IMR-90 (cell line): ENCODE measurements around the gene CDC42BPA. TPM values are rescaled to one million over a fixed set of nuclear protein-coding genes. Genes with fewer than 3 reads are reported as not detected.

Experiments used
- ATAC-seq: fragments of 200-7000 bp; cut with Tn5 transposase; 2 replicates; pipeline ENCODE4 v1.9.1; 2020; ENCODE audit warnings: low read depth, mild to moderate bottlenecking, moderate library complexity
- BruUV-seq: library from RNA; stranded (reverse); fragments of 400-500 nt; replicated peaks from 2 replicates; lab custom pipeline; 2021; lab: Mats Ljungman, UMichigan
- CTCF ChIA-PET: fragments of 300-600 bp; formaldehyde crosslinking; extraction: SDS; loops from one replicate; lab custom pipeline; 2021; ENCODE audit warnings: antibody characterized with exemption; lab: Yijun Ruan, JAX
- POLR2A ChIA-PET: fragments of 300-600 bp; sonication (Branson Sonifier 250); formaldehyde crosslinking; loops from one replicate; lab custom pipeline; 2022; ENCODE audit warnings: antibody characterized with exemption; ENCODE audit not compliant: unreplicated experiment; lab: Charles Lee
- DNase-seq: peaks from one replicate; pipeline ENCODE4 v3.0.0; 2013
- H2AFZ ChIP-seq: replicated peaks from 2 replicates; pipeline ENCODE3; 2013; ENCODE audit warnings: low read length, mild to moderate bottlenecking; ENCODE audit not compliant: poor library complexity
- H2AK5ac ChIP-seq: 2 replicates; pipeline ENCODE4 v1.6.1; 2013; ENCODE audit warnings: low read depth, low read length, inconsistent platforms
- H2AK9ac ChIP-seq: replicated peaks from 2 replicates; pipeline ENCODE3; 2013; ENCODE audit warnings: mild to moderate bottlenecking, low read depth, low read length, moderate library complexity; ENCODE audit not compliant: poor library complexity
- H2BK120ac ChIP-seq: 2 replicates; pipeline ENCODE4 v1.6.1; 2013; ENCODE audit warnings: low read depth, low read length, inconsistent platforms
- H2BK15ac ChIP-seq: 3 replicates; pipeline ENCODE4 v1.6.1; 2013; ENCODE audit warnings: low read depth, low read length, inconsistent platforms
- H2BK20ac ChIP-seq: 2 replicates; pipeline ENCODE4 v1.6.1; 2013; ENCODE audit warnings: low read depth, mild to moderate bottlenecking, inconsistent platforms, low read length, moderate library complexity
- H2BK5ac ChIP-seq: 2 replicates; pipeline ENCODE4 v1.6.1; 2013; ENCODE audit warnings: mild to moderate bottlenecking, low read depth, low read length, inconsistent platforms; ENCODE audit not compliant: poor library complexity, severe bottlenecking
- H3K14ac ChIP-seq: replicated peaks from 2 replicates; pipeline ENCODE4 v1.6.1; 2013; ENCODE audit warnings: low read depth, low read length, inconsistent platforms
- H3K18ac ChIP-seq: 2 replicates; pipeline ENCODE4 v1.6.1; 2013; ENCODE audit warnings: low read depth, low read length, control low read depth
- H3K23ac ChIP-seq: 2 replicates; pipeline ENCODE4 v1.6.1; 2013; ENCODE audit warnings: low read depth, low read length, inconsistent platforms
- H3K27ac ChIP-seq: 2 replicates; pipeline ENCODE4 v1.5.1; 2013; ENCODE audit warnings: mild to moderate bottlenecking, control low read depth, low read length; ENCODE audit not compliant: insufficient read depth
- H3K27me3 ChIP-seq: 2 replicates; pipeline ENCODE4 v1.6.1; 2013; ENCODE audit warnings: low read length; ENCODE audit not compliant: control insufficient read depth, insufficient read depth
- H3K36me3 ChIP-seq: 2 replicates; pipeline ENCODE4 v1.6.1; 2013; ENCODE audit warnings: low read length, mixed read lengths; ENCODE audit not compliant: control insufficient read depth, insufficient read depth
- H3K4ac ChIP-seq: 2 replicates; pipeline ENCODE4 v1.6.1; 2013; ENCODE audit warnings: low read depth, low read length, inconsistent platforms
- H3K4me1 ChIP-seq: 2 replicates; pipeline ENCODE4 v1.6.1; 2013; ENCODE audit warnings: low read length, mixed read lengths; ENCODE audit not compliant: control insufficient read depth, insufficient read depth
- H3K4me2 ChIP-seq: 2 replicates; pipeline ENCODE4 v1.6.1; 2013; ENCODE audit warnings: low read depth, mild to moderate bottlenecking, control low read depth, low read length, moderate library complexity
- H3K4me3 ChIP-seq: 2 replicates; pipeline ENCODE4 v1.5.1; 2013; ENCODE audit warnings: low read depth, mild to moderate bottlenecking, control low read depth, low read length, moderate library complexity; ENCODE audit not compliant: insufficient read depth
- H3K56ac ChIP-seq: 2 replicates; pipeline ENCODE4 v1.6.1; 2013; ENCODE audit warnings: low read length, inconsistent platforms; ENCODE audit not compliant: insufficient read depth; ENCODE audit errors: extremely low read depth
- H3K79me1 ChIP-seq, 2 experiments: 2 replicates each; pipeline ENCODE4 v1.6.1; 2013; ENCODE audit warnings: low read length in 2 of 2, inconsistent platforms in 1 of 2, low read depth in 1 of 2
- H3K9ac ChIP-seq: 2 replicates; pipeline ENCODE4 v1.6.1; 2013; ENCODE audit warnings: low read depth, low read length, control low read depth
- H3K9me1 ChIP-seq: 2 replicates; pipeline ENCODE4 v1.6.1; 2013; ENCODE audit warnings: low read length, inconsistent platforms; ENCODE audit not compliant: insufficient read depth
- H3K9me3 ChIP-seq: 2 replicates; pipeline ENCODE4 v1.6.1; 2013; ENCODE audit warnings: low read length; ENCODE audit not compliant: control insufficient read depth, insufficient read depth
- H4K20me1 ChIP-seq: 2 replicates; pipeline ENCODE4 v1.6.1; 2013; ENCODE audit warnings: low read length, inconsistent platforms; ENCODE audit not compliant: insufficient read depth
- H4K5ac ChIP-seq: 2 replicates; pipeline ENCODE4 v1.6.1; 2013; ENCODE audit warnings: mild to moderate bottlenecking, low read depth, low read length, control low read depth
- H4K8ac ChIP-seq, 2 experiments: 2 replicates each; pipeline ENCODE4 v1.6.1; 2013; ENCODE audit warnings: low read depth in 2 of 2, low read length in 2 of 2, control low read depth in 1 of 2, inconsistent platforms in 1 of 2
- H4K91ac ChIP-seq: 2 replicates; pipeline ENCODE4 v1.6.1; 2013; ENCODE audit warnings: low read depth, low read length, inconsistent platforms; ENCODE audit not compliant: insufficient read depth
- CEBPB ChIP-seq: IDR thresholded peaks from 2 replicates; pipeline ENCODE4 v1.6.1; 2012; ENCODE audit warnings: low read depth, low read length, improper control_type of control experiment
- CHD1 ChIP-seq: IDR thresholded peaks from 2 replicates; pipeline ENCODE4 v1.6.1; 2012; ENCODE audit warnings: low read depth, low read length, improper control_type of control experiment
- FOS ChIP-seq: fragments of 150-350 bp; IDR thresholded peaks from 2 replicates; pipeline ENCODE4 v1.6.1; 2016; ENCODE audit warnings: low read depth, low read length
- MAZ ChIP-seq: IDR thresholded peaks from 2 replicates; pipeline ENCODE4 v1.6.1; 2012; ENCODE audit warnings: low read depth, mild to moderate bottlenecking, low read length, improper control_type of control experiment, moderate library complexity, borderline replicate concordance
- MXI1 ChIP-seq: IDR thresholded peaks from 2 replicates; pipeline ENCODE4 v1.6.1; 2012; ENCODE audit warnings: low read depth, mild to moderate bottlenecking, low read length, moderate library complexity, borderline replicate concordance
- NFE2L2 ChIP-seq: fragments of 150-350 bp; IDR thresholded peaks from 2 replicates; pipeline ENCODE4 v1.6.1; 2016; ENCODE audit warnings: low read depth, mild to moderate bottlenecking, low read length
- POLR2A ChIP-seq: IDR thresholded peaks from 2 replicates; pipeline ENCODE4 v1.6.1; 2012; ENCODE audit warnings: mild to moderate bottlenecking, low read depth, low read length
- RAD21 ChIP-seq: IDR thresholded peaks from 2 replicates; pipeline ENCODE4 v1.6.1; 2012; ENCODE audit warnings: low read length, improper control_type of control experiment
- RCOR1 ChIP-seq: IDR thresholded peaks from 2 replicates; pipeline ENCODE4 v1.6.1; 2012; ENCODE audit warnings: mild to moderate bottlenecking, low read length, improper control_type of control experiment; ENCODE audit not compliant: insufficient replicate concordance
- RFX5 ChIP-seq: IDR thresholded peaks from 2 replicates; pipeline ENCODE4 v1.8.0; 2012; ENCODE audit warnings: low read depth, mild to moderate bottlenecking, low read length, moderate library complexity
- SMC3 ChIP-seq: fragments of 150-350 bp; IDR thresholded peaks from 2 replicates; pipeline ENCODE4 v1.6.1; 2016; ENCODE audit warnings: low read depth, mild to moderate bottlenecking, antibody characterized with exemption, low read length, moderate library complexity
- WGBS, 2 experiments: methylation state at CpG; one replicate each; pipeline versions ENCODE4 v1.1.5 to v1.1.7; 2013; ENCODE audit warnings: missing lambda C conversion rate in 2 of 2; ENCODE audit not compliant: insufficient read length in 1 of 2; ENCODE audit errors: extremely low coverage in 2 of 2; 5-methylcytosine and 5-hydroxymethylcytosine counted together
- dilution Hi-C: fragments of 300-500 bp; cut with HindIII; formaldehyde crosslinking; loops from one replicate; pipeline ENCODE4 v1.14.3; 2018; ENCODE audit warnings: low sequenced_read_pairs; ENCODE audit not compliant: unreplicated experiment
- in situ Hi-C: fragments of 300-500 bp; cut with MboI; formaldehyde crosslinking; loops from 3 replicates; pipeline ENCODE4 v1.14.3; 2019; ENCODE audit warnings: low sequenced_read_pairs, inconsistent platforms, mixed read lengths
- intact Hi-C: fragments of 100-400 bp; cut with micrococcal nuclease; formaldehyde crosslinking; loops from 2 replicates; pipeline ENCODE4 v1.10.0; 2022
- polyA plus RNA-seq, 3 experiments: library from polyadenylated mRNA; depleted of rRNA; stranded (reverse); fragments of >200 nt; gene quantifications; 2 replicates each; pipeline ENCODE4 v1.2.3, GENCODE V29; 2012; ENCODE audit warnings: low replicate concordance in 1 of 3
- total RNA-seq: library from RNA; depleted of rRNA; stranded (reverse); fragments of >200 nt; gene quantifications from 2 replicates; pipeline ENCODE4 v1.2.3, GENCODE V29; 2012
- TF ChIP-seq, protein P1 (sequence below): fragments of 150-350 bp; IDR thresholded peaks from 2 replicates; pipeline ENCODE4 v1.6.1; 2016; ENCODE audit warnings: low read depth, mild to moderate bottlenecking, low read length, moderate library complexity, borderline replicate concordance
- TF ChIP-seq, protein P2 (sequence below): conservative IDR thresholded peaks from 2 replicates; pipeline ENCODE4 v1.5.1; 2012; ENCODE audit warnings: mild to moderate bottlenecking, low read depth, low read length, improper control_type of control experiment
- TF ChIP-seq, protein P3 (sequence below): fragments of 150-350 bp; IDR thresholded peaks from 2 replicates; pipeline ENCODE4 v1.6.1; 2017; ENCODE audit warnings: mild to moderate bottlenecking, antibody characterized with exemption, low read length, low read depth

The CDC42BPA gene
- total and polyA plus RNA-seq, 2 of the 4 experiments (the other 2 are of a cell fraction) = 9.4 to 27.8 TPM

DNA sequence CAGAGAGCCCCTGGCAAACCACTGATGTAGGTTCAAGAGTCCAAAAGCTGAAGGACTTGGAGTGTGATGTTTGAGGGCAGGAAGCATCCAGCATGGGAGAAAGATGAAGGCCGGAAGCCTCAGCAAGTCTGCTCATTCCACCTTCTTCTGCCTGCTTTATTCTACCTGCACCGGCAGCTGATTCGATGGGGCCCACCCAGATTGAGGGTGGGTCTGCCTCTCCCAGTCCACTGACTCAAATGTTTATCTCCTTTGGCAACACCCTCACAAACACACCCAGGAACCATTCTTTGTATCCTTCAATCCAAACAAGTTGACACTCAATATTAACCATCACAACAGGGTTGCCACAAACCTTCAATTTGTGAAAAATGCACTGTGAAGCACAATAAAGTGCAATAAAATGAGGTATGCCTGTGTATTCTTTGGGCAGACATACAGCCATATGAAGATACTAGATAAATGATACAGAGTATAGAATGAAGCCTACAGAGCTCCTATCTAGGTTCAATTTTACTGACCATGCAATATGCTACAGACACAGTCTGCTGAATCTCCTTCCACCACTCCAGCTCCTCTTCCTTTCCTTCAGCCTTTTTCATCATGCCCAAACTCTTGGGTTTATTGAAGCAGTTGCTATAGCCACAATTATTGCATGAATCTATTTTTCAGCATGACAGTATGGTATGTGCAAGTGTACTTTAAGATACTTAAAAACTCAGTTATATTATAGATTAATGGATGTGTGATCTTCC, 24.0 kb upstream of the CDC42BPA start:
- Histone ChIP-seq H2BK15ac (no peak overlapping the region), H3K4ac (no peak overlapping the region), H4K20me1 (no peaks in the 10 kb centered on the region), H3K14ac (no peak overlapping the region), H2AFZ (no peak overlapping the region), H3K9ac (no peak overlapping the region), H3K27me3 (no peaks in the 10 kb centered on the region), H3K18ac (no peak overlapping the region), H3K9me3 (no peaks in the 10 kb centered on the region), H3K36me3 (no peaks in the 10 kb centered on the region), H2BK5ac (no peak overlapping the region), H2AK5ac (no peak overlapping the region; the same call in 1 of the 2 replicates), H2BK120ac (no peak overlapping the region), H4K91ac (no peak overlapping the region), H4K8ac (no peak overlapping the region), H2BK20ac (no peak overlapping the region), H3K27ac (no peak overlapping the region), H3K4me2 (no peak overlapping the region), H3K4me3 (no peak overlapping the region), H3K4me1 (peaks cover 2% of the 10 kb centered on the region), H3K23ac (no peak overlapping the region), H3K9me1 (no peaks in the 10 kb centered on the region), H2AK9ac (no peak overlapping the region), H3K79me1 (no peaks in the 10 kb centered on the region), H3K56ac (no peak overlapping the region), H4K5ac (no peak overlapping the region)
- dilution Hi-C loops = no loop called here
- in situ Hi-C loops = no loop called here
- intact Hi-C loops = no loop called here
- ATAC-seq = no peak
- no peak for TF ChIP-seq CEBPB
- TF ChIP-seq, protein P1, sequence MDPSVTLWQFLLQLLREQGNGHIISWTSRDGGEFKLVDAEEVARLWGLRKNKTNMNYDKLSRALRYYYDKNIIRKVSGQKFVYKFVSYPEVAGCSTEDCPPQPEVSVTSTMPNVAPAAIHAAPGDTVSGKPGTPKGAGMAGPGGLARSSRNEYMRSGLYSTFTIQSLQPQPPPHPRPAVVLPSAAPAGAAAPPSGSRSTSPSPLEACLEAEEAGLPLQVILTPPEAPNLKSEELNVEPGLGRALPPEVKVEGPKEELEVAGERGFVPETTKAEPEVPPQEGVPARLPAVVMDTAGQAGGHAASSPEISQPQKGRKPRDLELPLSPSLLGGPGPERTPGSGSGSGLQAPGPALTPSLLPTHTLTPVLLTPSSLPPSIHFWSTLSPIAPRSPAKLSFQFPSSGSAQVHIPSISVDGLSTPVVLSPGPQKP = no peak
- no peak for TF ChIP-seq MAZ
- no peak for TF ChIP-seq POLR2A
- no peak for TF ChIP-seq CHD1
- TF ChIP-seq MXI1 = no peak
- TF ChIP-seq, protein P2, sequence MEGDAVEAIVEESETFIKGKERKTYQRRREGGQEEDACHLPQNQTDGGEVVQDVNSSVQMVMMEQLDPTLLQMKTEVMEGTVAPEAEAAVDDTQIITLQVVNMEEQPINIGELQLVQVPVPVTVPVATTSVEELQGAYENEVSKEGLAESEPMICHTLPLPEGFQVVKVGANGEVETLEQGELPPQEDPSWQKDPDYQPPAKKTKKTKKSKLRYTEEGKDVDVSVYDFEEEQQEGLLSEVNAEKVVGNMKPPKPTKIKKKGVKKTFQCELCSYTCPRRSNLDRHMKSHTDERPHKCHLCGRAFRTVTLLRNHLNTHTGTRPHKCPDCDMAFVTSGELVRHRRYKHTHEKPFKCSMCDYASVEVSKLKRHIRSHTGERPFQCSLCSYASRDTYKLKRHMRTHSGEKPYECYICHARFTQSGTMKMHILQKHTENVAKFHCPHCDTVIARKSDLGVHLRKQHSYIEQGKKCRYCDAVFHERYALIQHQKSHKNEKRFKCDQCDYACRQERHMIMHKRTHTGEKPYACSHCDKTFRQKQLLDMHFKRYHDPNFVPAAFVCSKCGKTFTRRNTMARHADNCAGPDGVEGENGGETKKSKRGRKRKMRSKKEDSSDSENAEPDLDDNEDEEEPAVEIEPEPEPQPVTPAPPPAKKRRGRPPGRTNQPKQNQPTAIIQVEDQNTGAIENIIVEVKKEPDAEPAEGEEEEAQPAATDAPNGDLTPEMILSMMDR = no peak
- TF ChIP-seq RAD21 = no peak
- TF ChIP-seq RCOR1 = no peak
- TF ChIP-seq NFE2L2 = no peak
- TF ChIP-seq RFX5 = no peak
- TF ChIP-seq FOS = no peak
- no peak for TF ChIP-seq SMC3
- TF ChIP-seq, protein P3, sequence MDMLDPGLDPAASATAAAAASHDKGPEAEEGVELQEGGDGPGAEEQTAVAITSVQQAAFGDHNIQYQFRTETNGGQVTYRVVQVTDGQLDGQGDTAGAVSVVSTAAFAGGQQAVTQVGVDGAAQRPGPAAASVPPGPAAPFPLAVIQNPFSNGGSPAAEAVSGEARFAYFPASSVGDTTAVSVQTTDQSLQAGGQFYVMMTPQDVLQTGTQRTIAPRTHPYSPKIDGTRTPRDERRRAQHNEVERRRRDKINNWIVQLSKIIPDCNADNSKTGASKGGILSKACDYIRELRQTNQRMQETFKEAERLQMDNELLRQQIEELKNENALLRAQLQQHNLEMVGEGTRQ = no peak
- ChIA-PET POLR2A (no interaction called here), CTCF (no interaction called here)
- DNase-seq = no peak
- no TSS peak for BruUV-seq
- 100% methylated on average over 2 of the region's 3 CpGs; no CpG with 5 or more reads in 1 of the 2 experiments for WGBS, 2 experiments
